ENCODE measurements around the gene OCSTAMP.

OCSTAMP gene

GRCh38 chr20:46551522-46552381, 1.3 kb upstream of the OCSTAMP start:
- DNase-seq = no peak

DNA sequence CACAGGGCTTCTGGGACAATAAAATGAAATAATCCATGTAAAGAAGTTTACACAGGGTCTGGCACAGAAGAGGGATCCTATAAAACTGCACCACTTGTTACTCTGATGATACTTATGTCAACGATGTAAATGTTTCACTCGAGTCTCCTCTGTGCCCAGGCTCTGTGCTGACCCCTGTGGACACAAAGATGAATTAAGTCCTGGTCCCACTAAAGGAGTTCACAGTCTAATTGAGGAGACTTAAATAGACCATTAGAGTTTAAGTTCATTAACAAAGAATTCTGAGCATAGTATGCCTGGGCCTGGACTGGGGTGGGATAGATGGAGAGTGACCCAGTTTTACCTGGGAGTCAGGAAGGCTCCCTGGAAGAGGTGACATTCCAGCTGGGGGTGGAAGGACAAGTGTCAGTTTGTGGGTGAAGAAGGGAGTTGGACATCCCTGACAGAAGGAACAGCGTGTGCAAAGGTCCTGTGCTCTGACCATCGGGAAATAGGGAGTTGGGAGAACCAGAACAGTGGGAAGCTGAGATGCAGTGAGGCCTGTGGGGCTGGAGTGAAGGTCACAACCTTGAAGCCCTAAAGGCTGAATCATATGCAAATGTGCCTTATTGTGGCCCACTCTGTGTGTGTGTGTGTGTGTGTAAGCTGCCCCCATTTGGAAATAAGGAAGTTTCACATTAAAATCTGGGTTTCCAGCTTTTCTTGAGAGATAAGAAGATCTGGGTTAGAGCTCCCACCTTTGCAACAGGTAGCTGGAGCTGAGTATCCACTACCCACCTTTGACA, 1.1 kb downstream of the OCSTAMP start:
- DNase-seq = no peak

DNA sequence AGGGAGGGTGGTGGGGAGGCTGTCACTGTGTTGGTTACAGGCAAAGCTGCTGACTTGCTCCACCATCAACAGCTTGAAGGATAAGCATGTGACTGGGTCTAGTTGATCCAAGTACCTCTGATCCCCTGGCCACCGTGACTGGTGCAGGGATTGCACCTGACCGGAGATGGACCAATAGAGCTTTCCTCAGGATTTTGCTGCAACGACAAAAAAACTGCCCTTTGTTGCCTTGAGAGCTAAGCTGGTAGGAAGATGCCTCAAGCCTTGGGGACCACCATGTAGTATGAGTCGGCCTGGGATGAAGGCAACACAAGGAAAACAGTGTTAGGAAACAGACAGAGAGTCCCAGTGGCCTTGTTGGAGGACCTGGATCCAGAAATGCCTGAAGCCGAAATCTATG, 1.8 kb downstream of the OCSTAMP start:
- DNase-seq = no peak

- DNase-seq = no peak
Measured at GRCh38 chr20:46547995-46548394, 2.5 kb downstream of the OCSTAMP start.

GRCh38 chr20:46546936-46547335, 3.5 kb downstream of the OCSTAMP start:
- DNase-seq = no peak

GRCh38 chr20:46546298-46546697, 4.2 kb downstream of the OCSTAMP start:
- no peak for DNase-seq

- no peak for DNase-seq
Measured at GRCh38 chr20:46545827-46546138, 4.7 kb downstream of the OCSTAMP start.

GRCh38 chr20:46545077-46545826, 5.2 kb downstream of the OCSTAMP start:
- no peak for DNase-seq

DNA sequence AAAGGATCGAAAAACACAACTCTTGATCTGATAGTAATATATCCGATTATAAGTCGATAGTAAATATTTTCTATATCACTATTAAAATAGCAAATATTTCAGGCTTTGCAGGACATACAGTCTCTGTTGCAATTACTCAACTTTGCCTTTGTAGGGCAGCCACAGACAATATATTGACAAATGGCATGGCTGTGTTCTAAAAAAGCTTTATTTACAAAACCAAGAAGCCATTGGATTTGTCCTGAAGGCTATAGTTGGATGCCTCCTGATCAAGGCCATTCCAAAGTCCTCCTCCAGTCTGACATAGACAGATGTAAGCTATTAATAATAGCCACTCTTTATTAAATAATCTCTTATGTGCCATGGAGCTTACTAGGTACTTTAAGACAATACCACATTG, 5.9 kb downstream of the OCSTAMP start:
- no peak for DNase-seq

DNA sequence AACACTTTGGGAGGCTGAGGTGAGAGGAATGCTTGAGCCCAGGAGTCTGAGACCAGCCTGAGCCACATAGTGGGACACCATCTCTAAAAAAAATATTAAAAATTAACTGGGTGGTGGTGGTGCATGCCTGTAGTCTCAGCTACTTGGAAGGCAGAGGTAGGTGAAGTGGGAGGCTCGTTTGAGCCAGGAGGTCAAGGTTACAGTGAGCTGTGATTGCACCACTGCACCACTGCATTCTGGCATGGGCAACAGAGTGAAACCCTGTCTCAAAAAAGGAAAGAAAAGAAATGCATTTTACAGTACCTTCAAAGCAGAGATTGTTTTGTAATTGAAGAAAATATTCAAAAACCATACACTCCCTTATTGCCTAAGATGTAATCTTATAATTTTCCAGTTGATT, 6.5 kb downstream of the OCSTAMP start:
- DNase-seq = no peak

DNA sequence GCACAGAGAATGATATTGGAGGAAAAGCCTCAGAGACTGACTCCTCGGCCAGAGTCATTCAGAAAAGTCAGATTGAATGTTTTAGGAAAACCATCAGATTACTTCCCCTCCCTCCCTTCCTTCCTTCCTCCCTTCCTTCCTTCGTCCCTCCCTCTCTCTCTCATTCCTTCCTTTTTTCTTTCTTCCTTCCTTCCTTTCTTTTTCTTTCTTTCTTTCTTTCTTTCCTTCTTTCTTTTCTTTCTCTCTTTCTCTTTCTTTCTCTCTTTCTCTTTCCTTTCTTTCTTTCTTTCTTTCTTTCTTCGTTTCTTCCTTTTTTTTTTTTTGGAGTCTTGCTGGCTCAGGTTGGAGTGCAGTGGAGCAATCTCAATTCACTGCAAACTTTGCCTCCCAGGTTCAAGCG, 7.4 kb downstream of the OCSTAMP start:
- DNase-seq = no peak

- no peak for DNase-seq
Measured at GRCh38 chr20:46541229-46541935, 9.1 kb downstream of the OCSTAMP start.

GRCh38 chr20:46539113-46539512, 11.3 kb downstream of the OCSTAMP start:
- DNase-seq = no peak

DNA sequence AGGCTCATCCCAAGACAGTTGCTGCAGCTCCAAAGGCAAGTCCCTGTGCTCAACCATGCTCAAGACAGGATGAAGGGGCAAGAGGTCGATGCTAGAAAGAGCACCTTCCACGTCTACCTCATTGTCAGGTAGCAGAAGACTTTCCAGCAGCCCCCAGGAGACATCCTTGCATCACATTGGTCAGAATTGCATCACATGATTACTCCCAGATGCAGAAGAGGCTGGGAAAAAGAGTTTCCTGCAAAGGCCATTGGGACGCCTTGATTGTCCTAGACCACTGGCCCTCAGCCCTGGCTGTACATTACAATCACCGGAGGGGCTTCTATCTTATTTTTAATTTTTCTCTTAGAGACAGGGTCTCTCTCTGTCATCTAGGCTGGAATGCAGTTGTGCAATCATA, 19.8 kb downstream of the OCSTAMP start:
- DNase-seq = no peak

DNA sequence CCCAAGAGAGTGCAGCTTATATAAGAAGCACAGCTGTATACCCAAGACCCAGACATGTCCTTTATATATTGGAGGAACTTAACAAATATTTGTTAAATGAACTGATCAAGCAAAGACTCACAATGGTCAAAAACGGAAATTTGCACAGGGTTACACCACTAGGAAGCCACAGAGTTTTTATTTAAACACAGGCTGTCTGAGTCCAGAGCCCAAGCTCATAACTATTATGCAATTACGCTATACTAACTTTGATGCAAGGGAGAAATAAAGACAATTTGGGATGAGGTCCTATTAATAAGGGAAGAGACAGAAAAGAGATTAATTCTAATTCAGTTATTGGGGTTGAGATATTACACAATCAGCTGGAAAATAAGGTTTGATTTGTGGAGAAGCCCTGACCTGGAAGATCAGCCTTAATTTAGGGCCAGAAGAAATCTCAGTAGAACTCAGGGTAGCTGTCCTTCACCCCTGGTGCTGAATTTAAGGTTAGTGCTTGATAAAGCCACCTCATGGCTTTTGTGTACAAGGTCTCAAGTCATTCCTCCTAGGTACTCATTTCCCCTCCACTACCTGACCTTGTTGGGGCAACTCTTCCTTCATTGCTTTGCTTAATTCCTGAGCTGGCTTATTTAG, 26.6 kb downstream of the OCSTAMP start:
- no peak for DNase-seq

GRCh38 chr20:46523108-46523507, 27.3 kb downstream of the OCSTAMP start:
- DNase-seq = no peak

- peak; percentile 64 to 72 for DNase-seq
Measured at GRCh38 chr20:46520976-46521579, 29.4 kb downstream of the OCSTAMP start.

DNA sequence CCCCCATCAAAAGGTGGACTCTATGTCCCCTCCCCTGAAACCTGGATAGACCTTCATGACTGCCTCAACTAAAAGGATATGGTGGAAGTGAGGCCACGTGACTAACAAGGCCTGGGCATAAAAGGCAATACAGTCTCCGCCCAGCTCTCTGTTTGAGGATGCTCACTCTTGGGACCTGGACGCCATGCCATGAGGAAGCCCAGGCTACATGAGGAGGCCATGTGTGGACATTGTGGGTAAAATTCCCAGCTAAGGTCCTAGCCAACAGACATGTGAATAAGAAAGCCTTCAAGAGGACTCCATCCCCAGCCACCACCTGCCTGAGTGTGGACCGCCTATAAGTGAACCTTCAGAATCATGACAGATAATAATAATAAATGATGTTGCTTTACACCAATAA, 29.9 kb downstream of the OCSTAMP start:
- no peak for DNase-seq

DNA sequence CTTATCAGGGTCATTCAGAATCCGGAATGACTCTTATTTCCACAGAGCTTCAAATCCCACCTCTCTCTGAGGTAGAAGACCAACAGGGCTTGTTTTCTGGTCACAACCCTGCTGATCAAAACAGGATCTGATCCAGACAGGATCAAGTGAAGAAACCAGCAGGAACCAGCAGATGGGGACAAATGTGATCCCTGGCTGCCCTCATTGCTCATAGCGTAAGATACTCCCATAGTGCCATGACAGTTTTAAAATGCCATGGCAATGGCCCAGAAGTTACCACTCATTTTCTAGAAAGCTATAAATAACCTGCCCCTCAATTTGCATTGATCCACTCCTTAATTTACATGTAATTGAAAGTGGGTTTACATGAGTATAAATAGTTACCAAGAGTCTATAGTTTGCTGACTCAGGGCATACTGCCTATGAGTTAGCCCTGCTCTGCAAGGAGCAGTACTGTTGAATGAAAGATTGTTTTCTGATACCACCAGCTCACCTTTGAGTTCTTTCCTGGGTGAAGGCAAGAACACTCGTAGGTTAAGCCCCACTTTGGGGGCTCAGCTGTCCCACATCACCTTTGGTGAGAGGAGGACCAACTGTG, 30.9 kb downstream of the OCSTAMP start:
- DNase-seq = no peak

GRCh38 chr20:46512943-46513844, 37.3 kb downstream of the OCSTAMP start, which contains the start of gene ZNF334:
TSS of gene ZNF334 (minus strand) at chr20:46513559. CDS start at chr20:46512102, 1,457 bp downstream.
- no peak for DNase-seq

Data from SHP77 (cell line).